GM12801 (cell line): ENCODE results near the gene MSI2.

Experiments used
- CTCF ChIP-seq: IDR thresholded peaks from one replicate; pipeline ENCODE4 v1.5.1; 2011; ENCODE audit warnings: control low read depth; ENCODE audit not compliant: insufficient read length; ENCODE audit errors: extremely low read depth

Gene MSI2

DNA sequence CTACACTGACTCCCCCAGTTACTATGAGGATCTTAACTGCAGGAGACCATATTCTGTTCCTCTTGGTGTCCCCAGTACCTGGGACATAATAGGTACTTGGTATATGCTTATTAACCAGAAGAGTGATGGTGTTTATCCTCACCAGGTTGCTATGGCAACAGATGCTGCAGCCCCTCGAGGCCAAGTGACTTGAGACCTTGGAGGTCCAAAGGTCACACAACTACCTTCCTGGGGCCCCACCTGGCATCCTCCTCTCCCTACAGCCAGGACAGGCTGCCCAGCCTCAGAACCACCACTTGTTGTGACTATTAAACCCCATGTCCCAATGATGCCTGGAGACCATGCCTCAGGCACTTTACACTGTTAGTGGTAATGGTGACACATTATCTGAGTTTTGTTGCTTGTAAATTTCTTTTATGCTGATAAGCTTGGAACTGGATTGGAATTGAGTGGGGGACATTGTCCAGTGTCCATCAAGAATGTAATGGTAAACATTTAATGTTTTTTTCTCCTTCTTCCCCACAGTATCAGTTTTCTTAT is 299.4 kb downstream of the MSI2 start:
- TF ChIP-seq CTCF, result no peak

GRCh38 chr17:57556320-57556719 is 300.0 kb downstream of the MSI2 start:
- no peak for TF ChIP-seq CTCF

- TF ChIP-seq CTCF, result no peak
Observed at GRCh38 chr17:57556977-57557376, 300.7 kb downstream of the MSI2 start.

DNA sequence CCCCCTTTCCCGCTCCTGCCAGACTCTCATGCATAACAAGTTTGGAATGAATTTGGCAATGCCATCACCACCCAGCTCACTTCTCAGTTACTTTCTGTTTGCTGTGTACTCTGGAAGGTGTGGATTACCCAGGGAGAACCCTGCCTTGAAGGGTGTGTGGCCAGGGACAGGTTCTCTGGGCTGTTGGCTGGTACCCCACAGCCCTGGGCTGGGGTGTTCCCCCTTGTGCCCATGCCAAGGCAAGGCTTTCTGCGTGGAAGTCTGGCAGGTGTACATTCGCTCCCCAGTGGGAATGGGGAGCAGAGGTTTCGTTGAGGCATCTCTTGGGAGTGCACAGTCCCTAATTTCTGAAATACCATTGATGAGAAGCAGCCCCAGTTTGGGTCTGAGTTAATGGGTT is 301.1 kb downstream of the MSI2 start:
- TF ChIP-seq CTCF, result no peak

DNA sequence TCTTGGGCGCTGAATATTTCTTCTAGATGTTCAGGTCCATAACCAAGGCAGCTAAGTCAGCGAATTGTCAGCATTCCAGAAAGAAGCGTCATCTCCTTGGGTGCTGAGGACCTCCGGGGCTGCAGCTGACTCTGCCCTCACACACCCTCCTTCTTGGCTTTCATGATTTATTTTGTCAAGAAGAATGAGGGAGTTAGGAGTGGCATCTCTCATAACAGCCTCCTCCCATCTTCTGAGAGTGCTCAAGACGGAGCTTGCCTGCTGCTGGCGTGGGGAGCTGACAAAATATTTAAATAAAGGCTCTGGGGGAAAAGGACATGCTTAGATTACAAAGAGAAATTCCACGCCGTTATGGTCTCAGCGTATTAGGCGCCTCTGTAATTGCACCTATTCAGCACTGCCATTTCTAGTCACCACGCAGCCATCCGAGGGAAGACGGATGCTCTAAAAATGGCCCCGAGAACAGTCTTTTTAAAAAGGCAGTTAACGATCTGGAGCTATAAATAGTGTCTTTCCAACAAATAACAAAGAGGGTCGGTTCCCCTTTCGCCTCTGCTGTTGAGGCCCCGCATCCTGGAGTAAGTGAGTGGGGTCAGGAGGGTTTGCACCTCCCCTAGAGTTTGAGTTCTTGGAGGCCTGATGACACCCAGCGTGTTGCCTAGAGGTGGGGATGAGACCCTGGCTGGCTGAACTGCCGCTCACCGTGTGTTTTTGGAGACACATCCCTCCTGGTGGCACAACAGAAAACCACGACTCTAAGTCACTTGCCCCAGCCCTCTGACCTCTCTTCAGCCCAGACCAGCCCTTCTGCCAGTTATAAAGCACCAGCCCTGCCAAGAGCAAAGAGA is 301.7 kb downstream of the MSI2 start:
- no peak for TF ChIP-seq CTCF

- TF ChIP-seq CTCF, result no peak
Observed at GRCh38 chr17:57559226-57559625, 302.9 kb downstream of the MSI2 start.

- no peak for TF ChIP-seq CTCF
Observed at GRCh38 chr17:57559634-57560318, 303.5 kb downstream of the MSI2 start.
